ENCODE measurements around the gene STARD6. TPM values are rescaled to one million over a fixed set of nuclear protein-coding genes. Genes with fewer than 3 reads are reported as not detected.
"Not testable (repeated sequence)": the region's sequence is repeated elsewhere in the genome, so short reads cannot be mapped to it uniquely, and the experiment has no call there.

The STARD6 gene
- total and polyA plus RNA-seq, 12 donors = 0.06 TPM; not detected in 11

DNA sequence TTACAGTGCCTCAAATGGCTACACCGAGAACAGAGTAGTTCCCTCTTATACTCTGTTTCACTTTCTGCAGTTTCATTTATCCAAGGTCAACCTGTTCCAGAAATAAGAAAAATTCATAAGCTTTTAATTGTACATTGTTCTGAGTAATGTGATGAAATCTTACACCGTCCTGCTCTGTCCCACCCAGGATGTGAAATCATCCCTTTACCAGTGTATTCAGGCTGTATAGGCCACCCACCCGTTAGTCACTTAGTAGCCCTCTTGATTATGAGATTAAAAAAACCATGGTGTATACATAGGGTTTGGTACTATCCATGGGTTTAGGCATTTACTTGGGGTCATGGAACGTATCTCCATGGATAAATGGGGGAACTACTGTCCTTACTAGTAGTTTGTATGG is 29.8 kb downstream of the STARD6 start:
- TF ChIP-seq, protein P1, sequence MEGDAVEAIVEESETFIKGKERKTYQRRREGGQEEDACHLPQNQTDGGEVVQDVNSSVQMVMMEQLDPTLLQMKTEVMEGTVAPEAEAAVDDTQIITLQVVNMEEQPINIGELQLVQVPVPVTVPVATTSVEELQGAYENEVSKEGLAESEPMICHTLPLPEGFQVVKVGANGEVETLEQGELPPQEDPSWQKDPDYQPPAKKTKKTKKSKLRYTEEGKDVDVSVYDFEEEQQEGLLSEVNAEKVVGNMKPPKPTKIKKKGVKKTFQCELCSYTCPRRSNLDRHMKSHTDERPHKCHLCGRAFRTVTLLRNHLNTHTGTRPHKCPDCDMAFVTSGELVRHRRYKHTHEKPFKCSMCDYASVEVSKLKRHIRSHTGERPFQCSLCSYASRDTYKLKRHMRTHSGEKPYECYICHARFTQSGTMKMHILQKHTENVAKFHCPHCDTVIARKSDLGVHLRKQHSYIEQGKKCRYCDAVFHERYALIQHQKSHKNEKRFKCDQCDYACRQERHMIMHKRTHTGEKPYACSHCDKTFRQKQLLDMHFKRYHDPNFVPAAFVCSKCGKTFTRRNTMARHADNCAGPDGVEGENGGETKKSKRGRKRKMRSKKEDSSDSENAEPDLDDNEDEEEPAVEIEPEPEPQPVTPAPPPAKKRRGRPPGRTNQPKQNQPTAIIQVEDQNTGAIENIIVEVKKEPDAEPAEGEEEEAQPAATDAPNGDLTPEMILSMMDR (IDR thresholded peaks at IDR 0.05) = no peak
- TF ChIP-seq POLR2A (IDR thresholded peaks at IDR 0.05) = no peak
- intact Hi-C loops (cut with DNase I) = no loop called here
- Histone ChIP-seq H3K27ac (no peak overlapping the region), H3K36me3 (replicated peaks in 1 of 2) (no peaks in the 10 kb centered on the region), H3K27me3 (no peaks in the 10 kb centered on the region), H3K4me1 (replicated peaks in 1 of 2) (no peaks in the 10 kb centered on the region), H3K4me3 (no peak overlapping the region), H3K9me3 (replicated peaks in 1 of 3) (no peaks in the 10 kb centered on the region)
- WGBS, 4 donors = 68 to 78% (median 70%) methylated on average over 4 of the region's 4 CpGs
- DNase-seq = no peak

DNA sequence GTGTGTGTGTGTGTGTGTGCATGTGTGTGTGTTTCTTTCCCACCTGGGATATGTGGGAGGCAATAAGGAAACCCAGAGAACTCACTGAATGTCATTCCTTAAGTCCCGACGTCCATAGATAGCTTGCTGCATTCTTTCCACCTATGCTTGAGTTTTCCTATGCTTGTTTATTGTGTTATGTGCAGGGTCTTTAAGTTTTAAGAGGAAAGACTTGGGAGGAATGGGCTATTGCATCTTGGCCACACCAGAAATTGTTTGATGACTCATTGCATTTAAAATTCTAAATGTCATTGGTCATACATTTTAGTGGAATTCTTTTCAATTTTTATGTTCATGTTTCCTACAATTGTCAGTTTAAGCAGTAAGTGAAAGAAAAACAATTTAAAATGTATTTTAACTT is 33.7 kb downstream of the STARD6 start:
- no peaks in the 10 kb centered on the region for H3K27me3 ChIP-seq
- H3K4me1 ChIP-seq (replicated peaks in 1 of 2) = no peaks in the 10 kb centered on the region
- no peak overlapping the region for H3K4me3 ChIP-seq
- 80 to 91% (median 85%) methylated on average over 2 of the region's 2 CpGs for WGBS, 4 donors
- intact Hi-C loops (cut with DNase I) = no loop called here
- H3K27ac ChIP-seq = no peak overlapping the region
- H3K9me3 ChIP-seq (replicated peaks in 1 of 3) = no peaks in the 10 kb centered on the region
- H3K36me3 ChIP-seq (replicated peaks in 1 of 2) = no peaks in the 10 kb centered on the region
- DNase-seq = no peak
- no peak for TF ChIP-seq POLR2A (IDR thresholded peaks at IDR 0.05)
- TF ChIP-seq, protein P1 (IDR thresholded peaks at IDR 0.05) = no peak

DNA sequence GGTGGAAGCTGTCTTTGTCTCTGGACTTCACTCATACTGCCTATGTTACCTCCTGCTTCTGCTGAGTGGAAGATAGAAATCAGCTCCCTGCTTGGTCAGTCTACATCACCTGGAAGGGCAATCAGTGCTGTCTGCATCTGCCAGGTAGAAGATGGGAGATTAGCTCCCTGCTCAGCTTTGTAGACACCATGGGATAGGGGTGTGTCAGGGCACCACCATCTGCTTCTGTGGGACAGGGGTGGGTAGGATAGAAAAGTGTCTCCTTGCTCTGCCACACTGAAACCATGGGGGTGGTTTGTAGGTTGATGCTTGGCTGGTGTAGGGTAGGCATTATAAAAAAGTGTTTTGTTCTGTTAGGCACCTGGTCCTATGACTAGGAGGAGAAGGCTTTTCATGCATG is 34.1 kb downstream of the STARD6 start:
- H3K36me3 ChIP-seq (replicated peaks in 1 of 2) = no peaks in the 10 kb centered on the region
- H3K27me3 ChIP-seq = no peaks in the 10 kb centered on the region
- no peak for DNase-seq
- H3K9me3 ChIP-seq (replicated peaks in 1 of 3) = no peaks in the 10 kb centered on the region
- no peak overlapping the region for H3K4me3 ChIP-seq
- TF ChIP-seq, protein P1 (IDR thresholded peaks at IDR 0.05) = no peak
- TF ChIP-seq POLR2A (IDR thresholded peaks at IDR 0.05) = no peak
- no peaks in the 10 kb centered on the region for H3K4me1 ChIP-seq (replicated peaks in 1 of 2)
- H3K27ac ChIP-seq = no peak overlapping the region
- intact Hi-C loops (cut with DNase I) = no loop called here

DNA sequence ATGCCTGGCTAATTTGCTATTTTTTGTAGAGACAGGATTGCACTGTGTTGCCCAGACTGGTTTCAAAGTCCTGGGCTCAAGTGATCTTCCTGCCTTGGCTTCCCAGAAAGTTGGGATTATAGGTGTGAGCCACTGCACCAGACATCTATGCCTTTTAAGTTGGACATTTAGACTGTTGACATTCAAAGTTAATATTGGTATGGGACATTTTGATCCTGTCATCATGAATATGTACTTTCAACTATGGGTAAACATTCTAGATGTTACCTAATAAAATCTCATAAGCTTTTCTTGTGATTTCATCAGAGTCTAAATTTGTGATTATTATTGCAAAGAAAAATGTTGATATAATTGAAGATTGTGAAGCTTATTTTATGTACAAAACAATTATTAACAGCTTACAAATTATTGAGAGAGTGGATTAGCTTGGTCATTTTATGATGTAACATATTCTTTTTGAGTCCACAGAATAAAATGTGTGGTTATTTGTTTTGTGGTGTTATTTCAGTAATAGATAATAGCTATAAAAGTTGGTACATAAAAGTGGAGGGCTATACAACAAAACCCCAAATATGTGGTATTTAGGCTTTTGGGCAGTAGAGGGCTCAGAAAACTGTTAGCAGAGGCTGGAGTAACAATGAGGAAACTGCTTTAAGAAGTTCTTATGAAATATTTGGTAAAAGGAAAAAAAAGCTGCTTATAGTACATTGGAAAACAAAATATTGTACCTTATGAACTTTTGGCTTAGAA is 41.4 kb downstream of the STARD6 start:
- no peak overlapping the region for H3K27ac ChIP-seq
- no peaks in the 10 kb centered on the region for H3K9me3 ChIP-seq (replicated peaks in 1 of 3)
- H3K4me3 ChIP-seq = no peak overlapping the region
- TF ChIP-seq POLR2A (IDR thresholded peaks at IDR 0.05) = no peak
- TF ChIP-seq, protein P1 (IDR thresholded peaks at IDR 0.05) = no peak
- no peaks in the 10 kb centered on the region for H3K27me3 ChIP-seq
- H3K36me3 ChIP-seq (replicated peaks in 1 of 2) = no peaks in the 10 kb centered on the region
- intact Hi-C loops (cut with DNase I) = no loop called here
- no peak for DNase-seq
- H3K4me1 ChIP-seq (replicated peaks in 1 of 2) = no peaks in the 10 kb centered on the region

DNA sequence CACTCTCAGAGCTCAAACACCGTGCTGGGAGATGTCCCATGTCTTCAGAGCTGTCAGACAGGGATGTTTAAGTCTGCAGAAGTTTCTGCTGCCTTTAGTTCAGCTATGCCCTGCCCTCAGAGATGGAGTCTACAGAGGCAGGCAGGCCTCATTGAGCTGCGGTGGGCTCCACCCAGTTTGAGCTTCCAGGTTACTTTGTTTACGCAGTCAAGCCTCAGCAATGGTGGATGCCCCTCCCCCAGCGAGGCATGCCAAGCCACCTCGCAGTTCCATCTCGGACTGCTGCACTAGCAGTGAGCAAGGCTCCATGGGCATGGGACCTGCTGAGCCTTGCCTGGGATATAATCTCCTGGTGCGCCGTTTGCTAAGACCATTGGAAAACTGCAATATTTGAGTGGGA is 48.1 kb downstream of the STARD6 start:
- H3K27ac ChIP-seq; H3K9me3 ChIP-seq (replicated peaks in 1 of 3); H3K36me3 ChIP-seq (replicated peaks in 1 of 2); H3K4me3 ChIP-seq; H3K4me1 ChIP-seq (replicated peaks in 1 of 2); H3K27me3 ChIP-seq; intact Hi-C loops (cut with DNase I); DNase-seq: not testable (repeated sequence)
- WGBS, 4 donors = 70 to 96% (median 87%) methylated on average over 1 to 8 of the region's 8 CpGs
